ENCODE measurements around the gene DDX1. TPM values are rescaled to one million over a fixed set of nuclear protein-coding genes. Genes with fewer than 3 reads are reported as not detected.

DDX1 gene
- total RNA-seq, 5 donors from 2014 or later (not counting 1 experiment from before 2014, with no cell fraction given) = 43.0 to 46.9 (median 45.8) TPM

GRCh38 chr2:15660491-15661294, 69.0 kb downstream of the DDX1 start:
- Mint-ChIP-seq H3K4me3 (no peak overlapping the region), H3K36me3 (no peaks in the 10 kb centered on the region), H3K9me3 (peaks cover 0 to 6% (median 4%) of the 10 kb centered on the region in 3 donors), H3K4me1 (no peaks in the 10 kb centered on the region), H3K27me3 (peaks cover 0 to 11% of the 10 kb centered on the region in 2 donors), H3K27ac (no peak overlapping the region)
- DNase-seq (no peak), ATAC-seq (replicated peaks in 1 of 4) (no peak)
- ChIA-PET CTCF (no interaction called here), POLR2A (no interaction called here)
- peaks cover 0 to 3% of the 10 kb centered on the region in 2 experiments for H3K27me3 ChIP-seq (replicated peaks in 1 of 2; ENCODE audit: control insufficient read depth in 2 of 2, extremely low read depth in 1 of 2, insufficient read depth in 2 of 2, low read length in 1 of 2)
- no peaks in the 10 kb centered on the region for H3K9me3 ChIP-seq
- H3K27ac ChIP-seq (ENCODE audit: low read length) = no peak overlapping the region
- no peak overlapping the region for H3K4me3 ChIP-seq (ENCODE audit: control insufficient read depth in 1 of 2, extremely low read depth in 1 of 2, low read length in 1 of 2)
- 100% methylated on average over 1 of the region's 6 CpGs for WGBS (ENCODE audit: insufficient coverage)
- H3K36me3 ChIP-seq (ENCODE audit: control insufficient read depth in 2 of 2, extremely low read depth in 1 of 2, insufficient read depth in 1 of 2, low read length in 1 of 2) = no peaks in the 10 kb centered on the region
- H3K4me1 ChIP-seq (ENCODE audit: control insufficient read depth in 1 of 2, extremely low read depth in 1 of 2, insufficient read depth in 2 of 2, low read length in 2 of 2) = no peaks in the 10 kb centered on the region

- no peak overlapping the region for H3K27ac Mint-ChIP-seq
- Histone ChIP-seq H3K36me3 (ENCODE audit: control insufficient read depth in 2 of 2, extremely low read depth in 1 of 2, insufficient read depth in 1 of 2, low read length in 1 of 2) (no peaks in the 10 kb centered on the region), H3K27ac (ENCODE audit: low read length) (no peak overlapping the region), H3K4me3 (ENCODE audit: control insufficient read depth in 1 of 2, extremely low read depth in 1 of 2, low read length in 1 of 2) (no peak overlapping the region), H3K27me3 (replicated peaks in 1 of 2; ENCODE audit: control insufficient read depth in 2 of 2, extremely low read depth in 1 of 2, insufficient read depth in 2 of 2, low read length in 1 of 2) (peaks cover 0 to 3% of the 10 kb centered on the region in 2 experiments), H3K9me3 (no peaks in the 10 kb centered on the region), H3K4me1 (ENCODE audit: control insufficient read depth in 1 of 2, extremely low read depth in 1 of 2, insufficient read depth in 2 of 2, low read length in 2 of 2) (no peaks in the 10 kb centered on the region)
- ChIA-PET POLR2A (no interaction called here), CTCF (no interaction called here)
- H3K4me1 Mint-ChIP-seq = no peaks in the 10 kb centered on the region
- DNase-seq = no peak
- ATAC-seq (replicated peaks in 1 of 4) = no peak
- no CpG with 5 or more reads among the region's 2 CpGs for WGBS (ENCODE audit: insufficient coverage)
- H3K9me3 Mint-ChIP-seq = peaks cover 0 to 6% (median 4%) of the 10 kb centered on the region in 3 donors
- H3K4me3 Mint-ChIP-seq = no peak overlapping the region
- peaks cover 0 to 11% of the 10 kb centered on the region in 2 donors for H3K27me3 Mint-ChIP-seq
- no peaks in the 10 kb centered on the region for H3K36me3 Mint-ChIP-seq
Measured at GRCh38 chr2:15661295-15661569, 69.6 kb downstream of the DDX1 start.

- Mint-ChIP-seq H3K36me3 (no peaks in the 10 kb centered on the region), H3K27me3 (peaks cover 0 to 11% of the 10 kb centered on the region in 2 donors), H3K4me3 (no peak overlapping the region), H3K4me1 (no peaks in the 10 kb centered on the region), H3K27ac (no peak overlapping the region), H3K9me3 (peaks cover 0 to 6% (median 4%) of the 10 kb centered on the region in 3 donors)
- ATAC-seq (replicated peaks in 1 of 4) (no peak), DNase-seq (no peak)
- H3K36me3 ChIP-seq (ENCODE audit: control insufficient read depth in 2 of 2, extremely low read depth in 1 of 2, insufficient read depth in 1 of 2, low read length in 1 of 2) = no peaks in the 10 kb centered on the region
- no peaks in the 10 kb centered on the region for H3K9me3 ChIP-seq
- ChIA-PET CTCF (interaction anchor here in 1 of 2 donors (0.6 kb wide), 1 partner anchor 467 kb away, joined by 3 read pairs; no protein-coding TSS in a partner anchor), POLR2A (no interaction called here)
- H3K27ac ChIP-seq (ENCODE audit: low read length) = no peak overlapping the region
- peaks cover 0 to 3% of the 10 kb centered on the region in 2 experiments for H3K27me3 ChIP-seq (replicated peaks in 1 of 2; ENCODE audit: control insufficient read depth in 2 of 2, extremely low read depth in 1 of 2, insufficient read depth in 2 of 2, low read length in 1 of 2)
- H3K4me1 ChIP-seq (ENCODE audit: control insufficient read depth in 1 of 2, extremely low read depth in 1 of 2, insufficient read depth in 2 of 2, low read length in 2 of 2) = no peaks in the 10 kb centered on the region
- no peak overlapping the region for H3K4me3 ChIP-seq (ENCODE audit: control insufficient read depth in 1 of 2, extremely low read depth in 1 of 2, low read length in 1 of 2)
- WGBS (ENCODE audit: insufficient coverage) = no CpG with 5 or more reads among the region's 4 CpGs
Measured at GRCh38 chr2:15662026-15662425, 70.4 kb downstream of the DDX1 start.

DNA sequence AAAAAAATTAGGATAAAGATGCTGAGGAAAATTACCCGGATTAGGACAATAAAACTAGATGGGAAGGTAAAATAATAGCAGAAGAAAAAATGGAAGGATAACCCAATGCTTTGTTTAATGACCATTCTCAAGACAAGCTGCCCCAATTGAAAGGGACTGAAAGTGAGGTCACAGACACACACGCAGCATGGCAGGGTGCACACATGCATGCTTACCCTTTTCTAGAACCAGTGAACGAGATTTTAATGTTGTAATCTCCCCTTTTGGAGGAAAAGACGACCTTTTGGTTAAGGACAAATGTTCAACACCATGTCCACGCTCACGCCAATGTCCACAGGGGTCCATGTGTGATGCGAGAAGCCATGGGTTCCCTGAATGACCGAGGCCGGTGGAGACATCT, 70.9 kb downstream of the DDX1 start:
- Histone ChIP-seq H3K36me3 (ENCODE audit: control insufficient read depth in 2 of 2, extremely low read depth in 1 of 2, insufficient read depth in 1 of 2, low read length in 1 of 2) (no peaks in the 10 kb centered on the region), H3K4me3 (ENCODE audit: control insufficient read depth in 1 of 2, extremely low read depth in 1 of 2, low read length in 1 of 2) (no peak overlapping the region), H3K27me3 (replicated peaks in 1 of 2; ENCODE audit: control insufficient read depth in 2 of 2, extremely low read depth in 1 of 2, insufficient read depth in 2 of 2, low read length in 1 of 2) (peaks cover 0 to 3% of the 10 kb centered on the region in 2 experiments), H3K9me3 (no peaks in the 10 kb centered on the region), H3K4me1 (ENCODE audit: control insufficient read depth in 1 of 2, extremely low read depth in 1 of 2, insufficient read depth in 2 of 2, low read length in 2 of 2) (no peaks in the 10 kb centered on the region), H3K27ac (ENCODE audit: low read length) (no peak overlapping the region)
- Mint-ChIP-seq H3K27me3 (peaks cover 0 to 11% of the 10 kb centered on the region in 2 donors), H3K9me3 (peaks cover 0 to 6% (median 4%) of the 10 kb centered on the region in 3 donors), H3K27ac (no peak overlapping the region), H3K4me3 (no peak overlapping the region), H3K36me3 (no peaks in the 10 kb centered on the region), H3K4me1 (no peaks in the 10 kb centered on the region)
- ChIA-PET POLR2A (no interaction called here), CTCF (no interaction called here)
- no peak for DNase-seq
- no peak for ATAC-seq (replicated peaks in 1 of 4)
- 66% methylated on average over 3 of the region's 9 CpGs for WGBS (ENCODE audit: insufficient coverage)

DNA sequence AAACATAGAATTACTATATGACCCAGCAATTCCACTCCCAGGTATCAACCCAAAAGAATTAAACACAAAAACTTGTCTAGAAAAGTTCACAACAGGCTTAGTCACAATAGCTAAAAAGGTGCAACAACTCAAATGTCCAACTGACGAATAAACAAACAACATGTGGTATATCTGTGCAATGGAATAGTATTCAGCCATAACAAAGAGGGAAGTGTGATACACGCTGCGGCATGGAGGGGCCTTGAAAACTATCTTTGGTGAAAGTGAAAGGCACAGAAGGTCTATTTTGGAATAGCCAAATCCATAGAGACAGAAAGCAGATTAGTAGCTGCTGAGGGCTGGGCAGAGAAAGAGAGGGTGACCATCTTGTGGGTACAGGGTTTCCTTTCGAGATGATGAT, 72.1 kb downstream of the DDX1 start:
- ATAC-seq (replicated peaks in 1 of 4) (no peak), DNase-seq (no peak)
- POLR2A ChIA-PET = no interaction called here
- CTCF ChIA-PET = no interaction called here
- Histone ChIP-seq H3K4me3 (ENCODE audit: control insufficient read depth in 1 of 2, extremely low read depth in 1 of 2, low read length in 1 of 2) (no peak overlapping the region), H3K27ac (ENCODE audit: low read length) (no peak overlapping the region), H3K4me1 (ENCODE audit: control insufficient read depth in 1 of 2, extremely low read depth in 1 of 2, insufficient read depth in 2 of 2, low read length in 2 of 2) (no peaks in the 10 kb centered on the region), H3K9me3 (no peaks in the 10 kb centered on the region), H3K27me3 (replicated peaks in 1 of 2; ENCODE audit: control insufficient read depth in 2 of 2, extremely low read depth in 1 of 2, insufficient read depth in 2 of 2, low read length in 1 of 2) (peaks cover 0 to 3% of the 10 kb centered on the region in 2 experiments), H3K36me3 (ENCODE audit: control insufficient read depth in 2 of 2, extremely low read depth in 1 of 2, insufficient read depth in 1 of 2, low read length in 1 of 2) (no peaks in the 10 kb centered on the region)
- Mint-ChIP-seq H3K9me3 (peaks cover 0 to 6% (median 4%) of the 10 kb centered on the region in 3 donors), H3K27me3 (peaks cover 2 to 11% of the 10 kb centered on the region in 2 donors), H3K4me3 (no peak overlapping the region), H3K36me3 (no peaks in the 10 kb centered on the region), H3K4me1 (no peaks in the 10 kb centered on the region), H3K27ac (no peak overlapping the region)
- WGBS (ENCODE audit: insufficient coverage) = 88% methylated on average over 3 of the region's 4 CpGs

GRCh38 chr2:15664273-15665066, 72.8 kb downstream of the DDX1 start:
- Histone ChIP-seq H3K4me3 (ENCODE audit: control insufficient read depth in 1 of 2, extremely low read depth in 1 of 2, low read length in 1 of 2) (no peak overlapping the region), H3K36me3 (ENCODE audit: control insufficient read depth in 2 of 2, extremely low read depth in 1 of 2, insufficient read depth in 1 of 2, low read length in 1 of 2) (no peaks in the 10 kb centered on the region), H3K4me1 (ENCODE audit: control insufficient read depth in 1 of 2, extremely low read depth in 1 of 2, insufficient read depth in 2 of 2, low read length in 2 of 2) (no peaks in the 10 kb centered on the region), H3K9me3 (no peaks in the 10 kb centered on the region), H3K27me3 (replicated peaks in 1 of 2; ENCODE audit: control insufficient read depth in 2 of 2, extremely low read depth in 1 of 2, insufficient read depth in 2 of 2, low read length in 1 of 2) (peaks cover 0 to 3% of the 10 kb centered on the region in 2 experiments), H3K27ac (ENCODE audit: low read length) (no peak overlapping the region)
- ATAC-seq (replicated peaks in 1 of 4) (no peak), DNase-seq (no peak)
- Mint-ChIP-seq H3K27me3 (peaks cover 2 to 11% of the 10 kb centered on the region in 2 donors), H3K9me3 (peaks cover 0 to 6% (median 4%) of the 10 kb centered on the region in 3 donors), H3K36me3 (no peaks in the 10 kb centered on the region), H3K4me1 (no peaks in the 10 kb centered on the region), H3K27ac (no peak overlapping the region), H3K4me3 (no peak overlapping the region)
- WGBS (ENCODE audit: insufficient coverage) = 85% methylated on average over 19 of the region's 31 CpGs
- ChIA-PET POLR2A (no interaction called here), CTCF (no interaction called here)
